IMR-90 (cell line): ENCODE measurements around the gene OR2B6. TPM values are rescaled to one million over a fixed set of nuclear protein-coding genes. Genes with fewer than 3 reads are reported as not detected.

ENCODE experiments used
- ATAC-seq: fragments of 200-7000 bp; cut with Tn5 transposase; 2 replicates; pipeline ENCODE4 v1.9.1; 2020; ENCODE audit warnings: low read depth, mild to moderate bottlenecking, moderate library complexity
- BruUV-seq: library from RNA; stranded (reverse); fragments of 400-500 nt; replicated peaks from 2 replicates; lab custom pipeline; 2021; lab: Mats Ljungman, UMichigan
- CTCF ChIA-PET: fragments of 300-600 bp; formaldehyde crosslinking; extraction: SDS; loops from one replicate; lab custom pipeline; 2021; ENCODE audit warnings: antibody characterized with exemption; lab: Yijun Ruan, JAX
- POLR2A ChIA-PET: fragments of 300-600 bp; sonication (Branson Sonifier 250); formaldehyde crosslinking; loops from one replicate; lab custom pipeline; 2022; ENCODE audit warnings: antibody characterized with exemption; ENCODE audit not compliant: unreplicated experiment; lab: Charles Lee
- DNase-seq: peaks from one replicate; pipeline ENCODE4 v3.0.0; 2013
- H2AFZ ChIP-seq: replicated peaks from 2 replicates; pipeline ENCODE3; 2013; ENCODE audit warnings: low read length, mild to moderate bottlenecking; ENCODE audit not compliant: poor library complexity
- H2AK5ac ChIP-seq: 2 replicates; pipeline ENCODE4 v1.6.1; 2013; ENCODE audit warnings: low read depth, low read length, inconsistent platforms
- H2AK9ac ChIP-seq: replicated peaks from 2 replicates; pipeline ENCODE3; 2013; ENCODE audit warnings: mild to moderate bottlenecking, low read depth, low read length, moderate library complexity; ENCODE audit not compliant: poor library complexity
- H2BK120ac ChIP-seq: 2 replicates; pipeline ENCODE4 v1.6.1; 2013; ENCODE audit warnings: low read depth, low read length, inconsistent platforms
- H2BK15ac ChIP-seq: 3 replicates; pipeline ENCODE4 v1.6.1; 2013; ENCODE audit warnings: low read depth, low read length, inconsistent platforms
- H2BK20ac ChIP-seq: 2 replicates; pipeline ENCODE4 v1.6.1; 2013; ENCODE audit warnings: low read depth, mild to moderate bottlenecking, inconsistent platforms, low read length, moderate library complexity
- H2BK5ac ChIP-seq: 2 replicates; pipeline ENCODE4 v1.6.1; 2013; ENCODE audit warnings: mild to moderate bottlenecking, low read depth, low read length, inconsistent platforms; ENCODE audit not compliant: poor library complexity, severe bottlenecking
- H3K14ac ChIP-seq: replicated peaks from 2 replicates; pipeline ENCODE4 v1.6.1; 2013; ENCODE audit warnings: low read depth, low read length, inconsistent platforms
- H3K18ac ChIP-seq: 2 replicates; pipeline ENCODE4 v1.6.1; 2013; ENCODE audit warnings: low read depth, low read length, control low read depth
- H3K23ac ChIP-seq: 2 replicates; pipeline ENCODE4 v1.6.1; 2013; ENCODE audit warnings: low read depth, low read length, inconsistent platforms
- H3K27ac ChIP-seq: 2 replicates; pipeline ENCODE4 v1.5.1; 2013; ENCODE audit warnings: mild to moderate bottlenecking, control low read depth, low read length; ENCODE audit not compliant: insufficient read depth
- H3K27me3 ChIP-seq: 2 replicates; pipeline ENCODE4 v1.6.1; 2013; ENCODE audit warnings: low read length; ENCODE audit not compliant: control insufficient read depth, insufficient read depth
- H3K36me3 ChIP-seq: 2 replicates; pipeline ENCODE4 v1.6.1; 2013; ENCODE audit warnings: low read length, mixed read lengths; ENCODE audit not compliant: control insufficient read depth, insufficient read depth
- H3K4ac ChIP-seq: 2 replicates; pipeline ENCODE4 v1.6.1; 2013; ENCODE audit warnings: low read depth, low read length, inconsistent platforms
- H3K4me1 ChIP-seq: 2 replicates; pipeline ENCODE4 v1.6.1; 2013; ENCODE audit warnings: low read length, mixed read lengths; ENCODE audit not compliant: control insufficient read depth, insufficient read depth
- H3K4me2 ChIP-seq: 2 replicates; pipeline ENCODE4 v1.6.1; 2013; ENCODE audit warnings: low read depth, mild to moderate bottlenecking, control low read depth, low read length, moderate library complexity
- H3K4me3 ChIP-seq: 2 replicates; pipeline ENCODE4 v1.5.1; 2013; ENCODE audit warnings: low read depth, mild to moderate bottlenecking, control low read depth, low read length, moderate library complexity; ENCODE audit not compliant: insufficient read depth
- H3K56ac ChIP-seq: 2 replicates; pipeline ENCODE4 v1.6.1; 2013; ENCODE audit warnings: low read length, inconsistent platforms; ENCODE audit not compliant: insufficient read depth; ENCODE audit errors: extremely low read depth
- H3K79me1 ChIP-seq, 2 experiments: 2 replicates each; pipeline ENCODE4 v1.6.1; 2013; ENCODE audit warnings: low read length in 2 of 2, inconsistent platforms in 1 of 2, low read depth in 1 of 2
- H3K9ac ChIP-seq: 2 replicates; pipeline ENCODE4 v1.6.1; 2013; ENCODE audit warnings: low read depth, low read length, control low read depth
- H3K9me1 ChIP-seq: 2 replicates; pipeline ENCODE4 v1.6.1; 2013; ENCODE audit warnings: low read length, inconsistent platforms; ENCODE audit not compliant: insufficient read depth
- H3K9me3 ChIP-seq: 2 replicates; pipeline ENCODE4 v1.6.1; 2013; ENCODE audit warnings: low read length; ENCODE audit not compliant: control insufficient read depth, insufficient read depth
- H4K20me1 ChIP-seq: 2 replicates; pipeline ENCODE4 v1.6.1; 2013; ENCODE audit warnings: low read length, inconsistent platforms; ENCODE audit not compliant: insufficient read depth
- H4K5ac ChIP-seq: 2 replicates; pipeline ENCODE4 v1.6.1; 2013; ENCODE audit warnings: mild to moderate bottlenecking, low read depth, low read length, control low read depth
- H4K8ac ChIP-seq, 2 experiments: 2 replicates each; pipeline ENCODE4 v1.6.1; 2013; ENCODE audit warnings: low read depth in 2 of 2, low read length in 2 of 2, control low read depth in 1 of 2, inconsistent platforms in 1 of 2
- H4K91ac ChIP-seq: 2 replicates; pipeline ENCODE4 v1.6.1; 2013; ENCODE audit warnings: low read depth, low read length, inconsistent platforms; ENCODE audit not compliant: insufficient read depth
- BHLHE40 ChIP-seq: fragments of 150-350 bp; IDR thresholded peaks from 2 replicates; pipeline ENCODE4 v1.6.1; 2016; ENCODE audit warnings: mild to moderate bottlenecking, low read depth, low read length
- CEBPB ChIP-seq: IDR thresholded peaks from 2 replicates; pipeline ENCODE4 v1.6.1; 2012; ENCODE audit warnings: low read depth, low read length, improper control_type of control experiment
- CHD1 ChIP-seq: IDR thresholded peaks from 2 replicates; pipeline ENCODE4 v1.6.1; 2012; ENCODE audit warnings: low read depth, low read length, improper control_type of control experiment
- FOS ChIP-seq: fragments of 150-350 bp; IDR thresholded peaks from 2 replicates; pipeline ENCODE4 v1.6.1; 2016; ENCODE audit warnings: low read depth, low read length
- MAFK ChIP-seq: IDR thresholded peaks from 2 replicates; pipeline ENCODE4 v1.6.1; 2012; ENCODE audit warnings: low read depth, low read length, improper control_type of control experiment
- MAZ ChIP-seq: IDR thresholded peaks from 2 replicates; pipeline ENCODE4 v1.6.1; 2012; ENCODE audit warnings: low read depth, mild to moderate bottlenecking, low read length, improper control_type of control experiment, moderate library complexity, borderline replicate concordance
- MXI1 ChIP-seq: IDR thresholded peaks from 2 replicates; pipeline ENCODE4 v1.6.1; 2012; ENCODE audit warnings: low read depth, mild to moderate bottlenecking, low read length, moderate library complexity, borderline replicate concordance
- NFE2L2 ChIP-seq: fragments of 150-350 bp; IDR thresholded peaks from 2 replicates; pipeline ENCODE4 v1.6.1; 2016; ENCODE audit warnings: low read depth, mild to moderate bottlenecking, low read length
- POLR2A ChIP-seq: IDR thresholded peaks from 2 replicates; pipeline ENCODE4 v1.6.1; 2012; ENCODE audit warnings: mild to moderate bottlenecking, low read depth, low read length
- RAD21 ChIP-seq: IDR thresholded peaks from 2 replicates; pipeline ENCODE4 v1.6.1; 2012; ENCODE audit warnings: low read length, improper control_type of control experiment
- RCOR1 ChIP-seq: IDR thresholded peaks from 2 replicates; pipeline ENCODE4 v1.6.1; 2012; ENCODE audit warnings: mild to moderate bottlenecking, low read length, improper control_type of control experiment; ENCODE audit not compliant: insufficient replicate concordance
- RFX5 ChIP-seq: IDR thresholded peaks from 2 replicates; pipeline ENCODE4 v1.8.0; 2012; ENCODE audit warnings: low read depth, mild to moderate bottlenecking, low read length, moderate library complexity
- SMC3 ChIP-seq: fragments of 150-350 bp; IDR thresholded peaks from 2 replicates; pipeline ENCODE4 v1.6.1; 2016; ENCODE audit warnings: low read depth, mild to moderate bottlenecking, antibody characterized with exemption, low read length, moderate library complexity
- WGBS, 2 experiments: methylation state at CpG; one replicate each; pipeline versions ENCODE4 v1.1.5 to v1.1.7; 2013; ENCODE audit warnings: missing lambda C conversion rate in 2 of 2; ENCODE audit not compliant: insufficient read length in 1 of 2; ENCODE audit errors: extremely low coverage in 2 of 2; 5-methylcytosine and 5-hydroxymethylcytosine counted together
- dilution Hi-C: fragments of 300-500 bp; cut with HindIII; formaldehyde crosslinking; loops from one replicate; pipeline ENCODE4 v1.14.3; 2018; ENCODE audit warnings: low sequenced_read_pairs; ENCODE audit not compliant: unreplicated experiment
- in situ Hi-C: fragments of 300-500 bp; cut with MboI; formaldehyde crosslinking; loops from 3 replicates; pipeline ENCODE4 v1.14.3; 2019; ENCODE audit warnings: low sequenced_read_pairs, inconsistent platforms, mixed read lengths
- intact Hi-C: fragments of 100-400 bp; cut with micrococcal nuclease; formaldehyde crosslinking; loops from 2 replicates; pipeline ENCODE4 v1.10.0; 2022
- polyA plus RNA-seq, 3 experiments: library from polyadenylated mRNA; depleted of rRNA; stranded (reverse); fragments of >200 nt; gene quantifications; 2 replicates each; pipeline ENCODE4 v1.2.3, GENCODE V29; 2012; ENCODE audit warnings: low replicate concordance in 1 of 3
- total RNA-seq: library from RNA; depleted of rRNA; stranded (reverse); fragments of >200 nt; gene quantifications from 2 replicates; pipeline ENCODE4 v1.2.3, GENCODE V29; 2012
- TF ChIP-seq, protein P1 (sequence below): fragments of 150-350 bp; IDR thresholded peaks from 2 replicates; pipeline ENCODE4 v1.6.1; 2017; ENCODE audit warnings: mild to moderate bottlenecking, antibody characterized with exemption, low read length, low read depth
- TF ChIP-seq, protein P2 (sequence below): fragments of 150-350 bp; IDR thresholded peaks from 2 replicates; pipeline ENCODE4 v1.6.1; 2016; ENCODE audit warnings: low read depth, mild to moderate bottlenecking, low read length, moderate library complexity, borderline replicate concordance
- TF ChIP-seq, protein P3 (sequence below): conservative IDR thresholded peaks from 2 replicates; pipeline ENCODE4 v1.5.1; 2012; ENCODE audit warnings: mild to moderate bottlenecking, low read depth, low read length, improper control_type of control experiment

The OR2B6 gene
- total and polyA plus RNA-seq, 2 of the 4 experiments (the other 2 are of a cell fraction) = not detected

DNA sequence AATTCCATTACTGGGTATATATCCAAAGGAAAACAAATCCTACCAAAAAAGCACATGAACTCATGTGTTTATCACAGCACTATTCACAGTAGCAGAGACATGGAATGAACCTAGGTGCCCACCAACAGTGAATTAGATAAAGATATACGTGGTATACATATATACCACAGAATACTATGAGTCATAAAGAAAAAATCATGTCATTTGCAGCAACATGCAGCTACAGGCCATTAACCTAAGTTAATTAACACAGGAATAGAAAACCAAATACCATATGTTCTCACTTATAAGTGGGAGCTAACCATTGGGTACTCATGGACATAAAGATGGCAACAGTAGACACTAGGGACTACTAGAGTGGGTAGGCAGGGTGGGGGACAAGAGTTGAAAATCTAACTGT lies 49.0 kb upstream of the OR2B6 start:
- Histone ChIP-seq H3K18ac (no peak overlapping the region), H2BK15ac (no peak overlapping the region), H4K8ac (no peak overlapping the region), H2AK5ac (no peak overlapping the region), H2BK5ac (no peak overlapping the region), H3K27me3 (no peaks in the 10 kb centered on the region), H2BK20ac (no peak overlapping the region), H2BK120ac (no peak overlapping the region), H3K4ac (no peak overlapping the region), H3K23ac (no peak overlapping the region), H3K9me3 (no peaks in the 10 kb centered on the region), H3K9ac (no peak overlapping the region), H3K27ac (no peak overlapping the region), H3K4me3 (no peak overlapping the region), H3K4me1 (no peaks in the 10 kb centered on the region), H4K20me1 (no peaks in the 10 kb centered on the region), H2AFZ (no peak overlapping the region), H2AK9ac (no peak overlapping the region), H3K4me2 (no peak overlapping the region), H3K14ac (no peak overlapping the region), H3K36me3 (no peaks in the 10 kb centered on the region), H3K79me1 (no peaks in the 10 kb centered on the region), H3K9me1 (no peaks in the 10 kb centered on the region), H4K91ac (no peak overlapping the region), H3K56ac (no peak overlapping the region), H4K5ac (no peak overlapping the region)
- in situ Hi-C loops = no loop called here
- dilution Hi-C loops = no loop called here
- BruUV-seq = no TSS peak
- ChIA-PET POLR2A (interaction anchor here (0.6 kb wide), 1 partner anchor 764 kb away, joined by 4 read pairs; no protein-coding TSS in a partner anchor), CTCF (interaction anchor here (0.5 kb wide), 1 partner anchor 197 kb away, joined by 3 read pairs; no protein-coding TSS in a partner anchor)
- DNase-seq (no peak), ATAC-seq (no peak)
- no CpG with 5 or more reads among the region's 1 CpG for WGBS, 2 experiments
- intact Hi-C loops = no loop called here
- TF ChIP-seq CEBPB (no peak), NFE2L2 (no peak), FOS (no peak), RFX5 (no peak), RCOR1 (no peak), BHLHE40 (no peak), RAD21 (no peak), MXI1 (no peak), POLR2A (no peak), MAFK (no peak), SMC3 (no peak), MAZ (no peak), CHD1 (no peak)
- TF ChIP-seq, protein P1, sequence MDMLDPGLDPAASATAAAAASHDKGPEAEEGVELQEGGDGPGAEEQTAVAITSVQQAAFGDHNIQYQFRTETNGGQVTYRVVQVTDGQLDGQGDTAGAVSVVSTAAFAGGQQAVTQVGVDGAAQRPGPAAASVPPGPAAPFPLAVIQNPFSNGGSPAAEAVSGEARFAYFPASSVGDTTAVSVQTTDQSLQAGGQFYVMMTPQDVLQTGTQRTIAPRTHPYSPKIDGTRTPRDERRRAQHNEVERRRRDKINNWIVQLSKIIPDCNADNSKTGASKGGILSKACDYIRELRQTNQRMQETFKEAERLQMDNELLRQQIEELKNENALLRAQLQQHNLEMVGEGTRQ = no peak
- TF ChIP-seq, protein P2, sequence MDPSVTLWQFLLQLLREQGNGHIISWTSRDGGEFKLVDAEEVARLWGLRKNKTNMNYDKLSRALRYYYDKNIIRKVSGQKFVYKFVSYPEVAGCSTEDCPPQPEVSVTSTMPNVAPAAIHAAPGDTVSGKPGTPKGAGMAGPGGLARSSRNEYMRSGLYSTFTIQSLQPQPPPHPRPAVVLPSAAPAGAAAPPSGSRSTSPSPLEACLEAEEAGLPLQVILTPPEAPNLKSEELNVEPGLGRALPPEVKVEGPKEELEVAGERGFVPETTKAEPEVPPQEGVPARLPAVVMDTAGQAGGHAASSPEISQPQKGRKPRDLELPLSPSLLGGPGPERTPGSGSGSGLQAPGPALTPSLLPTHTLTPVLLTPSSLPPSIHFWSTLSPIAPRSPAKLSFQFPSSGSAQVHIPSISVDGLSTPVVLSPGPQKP = no peak
- TF ChIP-seq, protein P3, sequence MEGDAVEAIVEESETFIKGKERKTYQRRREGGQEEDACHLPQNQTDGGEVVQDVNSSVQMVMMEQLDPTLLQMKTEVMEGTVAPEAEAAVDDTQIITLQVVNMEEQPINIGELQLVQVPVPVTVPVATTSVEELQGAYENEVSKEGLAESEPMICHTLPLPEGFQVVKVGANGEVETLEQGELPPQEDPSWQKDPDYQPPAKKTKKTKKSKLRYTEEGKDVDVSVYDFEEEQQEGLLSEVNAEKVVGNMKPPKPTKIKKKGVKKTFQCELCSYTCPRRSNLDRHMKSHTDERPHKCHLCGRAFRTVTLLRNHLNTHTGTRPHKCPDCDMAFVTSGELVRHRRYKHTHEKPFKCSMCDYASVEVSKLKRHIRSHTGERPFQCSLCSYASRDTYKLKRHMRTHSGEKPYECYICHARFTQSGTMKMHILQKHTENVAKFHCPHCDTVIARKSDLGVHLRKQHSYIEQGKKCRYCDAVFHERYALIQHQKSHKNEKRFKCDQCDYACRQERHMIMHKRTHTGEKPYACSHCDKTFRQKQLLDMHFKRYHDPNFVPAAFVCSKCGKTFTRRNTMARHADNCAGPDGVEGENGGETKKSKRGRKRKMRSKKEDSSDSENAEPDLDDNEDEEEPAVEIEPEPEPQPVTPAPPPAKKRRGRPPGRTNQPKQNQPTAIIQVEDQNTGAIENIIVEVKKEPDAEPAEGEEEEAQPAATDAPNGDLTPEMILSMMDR = no peak
